Body of pancreas (tissue), 4 donors: Measurements from ENCODE around the gene ZNF619.
"Not testable (repeated sequence)": the region's sequence is repeated elsewhere in the genome, so short reads cannot be mapped to it uniquely, and the experiment has no call there.

Experiments
- CTCF ChIP-seq, 7 experiments: fragments of 450-650 bp in 4 of 7; fragments of 200-600 bp in 3 of 7; sonication (generic) in 3 of 7; IDR thresholded peaks; one replicate each; pipeline ENCODE4 v1.5.1; 2016 to 2019; ENCODE audit warnings: antibody characterized with exemption in 7 of 7
- POLR2A ChIP-seq, 3 donors: fragments of 450-650 bp; IDR thresholded peaks; one replicate each; pipeline ENCODE4 v1.6.1; 2016; ENCODE audit warnings: antibody characterized with exemption in 3 of 3, mild to moderate bottlenecking in 2 of 3

- TF ChIP-seq CTCF, POLR2A (IDR thresholded peaks at IDR 0.05): not testable (repeated sequence)
These were observed 14.1 kb upstream of the ZNF619 start for GRCh38 chr3:40462838-40463237.
